H1 (cell line): Measurements from ENCODE around the gene TCFL5. TPM values are rescaled to one million over a fixed set of nuclear protein-coding genes. Genes with fewer than 3 reads are reported as not detected.

ENCODE experiments used
- CTCF ChIA-PET: fragments of 300-600 bp; sonication (Branson Sonifier 250); formaldehyde crosslinking; loops from one replicate; lab custom pipeline; 2021; ENCODE audit not compliant: partially characterized antibody; lab: Charles Lee
- POLR2A ChIA-PET: fragments of 300-600 bp; sonication (Branson Sonifier 250); formaldehyde crosslinking; loops from one replicate; lab custom pipeline; 2021; ENCODE audit warnings: inconsistent platforms; ENCODE audit not compliant: partially characterized antibody; lab: Charles Lee
- DNase-seq, 2 experiments: peaks; one replicate each; pipeline versions ENCODE4 v3.0.0 to v3.0.0-alpha.2; 2010 to 2022; ENCODE audit warnings: low spot score in 2 of 2, low read depth in 1 of 2, mixed read lengths in 1 of 2
- FAIRE-seq: peaks from 2 replicates; lab custom pipeline; 2011; peaks lifted over from hg19 to GRCh38; lab: Jason Lieb, UNC
- H2AFZ ChIP-seq: 2 replicates; pipeline ENCODE4 v1.8.1; 2012; ENCODE audit warnings: low read length, inconsistent platforms
- H2AK5ac ChIP-seq: 2 replicates; pipeline ENCODE4 v1.6.1; 2013; ENCODE audit warnings: low read depth, low read length
- H2BK120ac ChIP-seq: replicated peaks from 2 replicates; pipeline ENCODE3; 2013; ENCODE audit warnings: low read depth, low read length, inconsistent platforms
- H2BK12ac ChIP-seq: 2 replicates; pipeline ENCODE4 v1.6.1; 2013; ENCODE audit warnings: low read depth, low read length
- H2BK15ac ChIP-seq: 2 replicates; pipeline ENCODE4 v1.6.1; 2013; ENCODE audit warnings: low read length
- H2BK20ac ChIP-seq: 2 replicates; pipeline ENCODE4 v1.6.1; 2013; ENCODE audit warnings: low read length
- H2BK5ac ChIP-seq: 2 replicates; pipeline ENCODE4 v1.6.1; 2013; ENCODE audit warnings: low read depth, low read length
- H3K14ac ChIP-seq: 2 replicates; pipeline ENCODE4 v1.6.1; 2013; ENCODE audit warnings: inconsistent platforms; ENCODE audit not compliant: insufficient read length
- H3K18ac ChIP-seq: 2 replicates; pipeline ENCODE4 v1.6.1; 2013; ENCODE audit warnings: low read length; ENCODE audit errors: extremely low read depth
- H3K23ac ChIP-seq: 2 replicates; pipeline ENCODE4 v1.6.1; 2013; ENCODE audit warnings: inconsistent platforms; ENCODE audit not compliant: insufficient read length
- H3K23me2 ChIP-seq: 2 replicates; pipeline ENCODE4 v1.6.1; 2013; ENCODE audit warnings: low read depth, low read length
- H3K27ac ChIP-seq: 2 replicates; pipeline ENCODE4 v1.6.1; 2011; ENCODE audit warnings: low read depth, low read length, inconsistent platforms
- H3K27me3 ChIP-seq, 4 experiments: replicated peaks in 1 of 4; 1 replicate in 1 of 4; 2 replicates in 3 of 4; pipeline versions ENCODE4 v1.6.1 to v1.8.1; 2011 to 2013; ENCODE audit warnings: low read length in 3 of 4, mild to moderate bottlenecking in 3 of 4, inconsistent platforms in 2 of 4, mixed read lengths in 2 of 4, moderate library complexity in 1 of 4; ENCODE audit not compliant: control insufficient read depth in 3 of 4, insufficient read depth in 3 of 4; ENCODE audit errors: extremely low read depth in 1 of 4
- H3K36me3 ChIP-seq, 4 experiments: 2 replicates each; pipeline versions ENCODE4 v1.6.1 to v1.8.1; 2011 to 2013; ENCODE audit warnings: mild to moderate bottlenecking in 4 of 4, low read length in 3 of 4, moderate library complexity in 2 of 4, control low read depth in 1 of 4, inconsistent platforms in 1 of 4; ENCODE audit not compliant: insufficient read depth in 4 of 4, control insufficient read depth in 2 of 4
- H3K4ac ChIP-seq: replicated peaks from 2 replicates; pipeline ENCODE3; 2013; ENCODE audit warnings: low read length, low read depth, mixed read lengths, inconsistent platforms; ENCODE audit not compliant: insufficient read length
- H3K4me1 ChIP-seq, 4 experiments: replicated peaks in 1 of 4; 1 replicate in 1 of 4; 2 replicates in 3 of 4; pipeline versions ENCODE4 v1.6.1 to v1.8.1; 2011 to 2013; ENCODE audit warnings: low read length in 3 of 4, inconsistent platforms in 2 of 4, mixed read lengths in 1 of 4; ENCODE audit not compliant: insufficient read depth in 4 of 4, control insufficient read depth in 3 of 4
- H3K4me2 ChIP-seq, 2 experiments: 2 replicates each; pipeline versions ENCODE4 v1.6.1 to v1.8.1; 2011 to 2013; ENCODE audit warnings: low read depth in 2 of 2, low read length in 2 of 2, control low read depth in 1 of 2, inconsistent platforms in 1 of 2, mild to moderate bottlenecking in 1 of 2; ENCODE audit not compliant: insufficient read depth in 1 of 2
- H3K4me3 ChIP-seq, 4 experiments: fragments of 200-600, 300-600 bp in 1 of 4; sonication (generic), shearing (Covaris generic), sonication (Bioruptor Twin) in 1 of 4; 2 replicates each; pipeline versions ENCODE4 v1.5.1 to v1.8.1; 2011 to 2016; ENCODE audit warnings: low read length in 4 of 4, low read depth in 3 of 4, control low read depth in 2 of 4, inconsistent platforms in 2 of 4, mild to moderate bottlenecking in 2 of 4, mixed read lengths in 1 of 4, moderate library complexity in 1 of 4; ENCODE audit not compliant: insufficient read depth in 2 of 4; ENCODE audit errors: extremely low read depth in 1 of 4
- H3K56ac ChIP-seq: replicated peaks from 2 replicates; pipeline ENCODE3; 2013; ENCODE audit warnings: low read depth, mild to moderate bottlenecking, mixed read lengths, low read length, inconsistent platforms; ENCODE audit not compliant: insufficient read length
- H3K79me1 ChIP-seq: 2 replicates; pipeline ENCODE4 v1.6.1; 2013; ENCODE audit warnings: low read depth, low read length, control low read depth
- H3K79me2 ChIP-seq, 2 experiments: 2 replicates each; pipeline versions ENCODE4 v1.6.1 to v1.8.1; 2012 to 2013; ENCODE audit warnings: low read length in 2 of 2, mild to moderate bottlenecking in 2 of 2, inconsistent platforms in 1 of 2; ENCODE audit not compliant: insufficient read depth in 2 of 2, control insufficient read depth in 1 of 2
- H3K9ac ChIP-seq, 4 experiments: replicated peaks in 1 of 4; 1 replicate in 1 of 4; 2 replicates in 3 of 4; pipeline versions ENCODE4 v1.6.1 to v1.8.1; 2011 to 2013; ENCODE audit warnings: low read depth in 3 of 4, low read length in 3 of 4, control low read depth in 2 of 4, mild to moderate bottlenecking in 2 of 4, moderate library complexity in 2 of 4, inconsistent platforms in 1 of 4; ENCODE audit errors: extremely low read depth in 1 of 4
- H3K9me3 ChIP-seq, 2 experiments: 2 replicates each; pipeline versions ENCODE4 v1.6.1 to v1.8.1; 2012 to 2013; ENCODE audit warnings: mild to moderate bottlenecking in 2 of 2, moderate library complexity in 2 of 2, control low read depth in 1 of 2, inconsistent platforms in 1 of 2, low read depth in 1 of 2, low read length in 1 of 2, mixed read lengths in 1 of 2; ENCODE audit not compliant: insufficient read depth in 2 of 2
- H4K20me1 ChIP-seq, 2 experiments: replicated peaks in 1 of 2; 2 replicates each; pipeline versions ENCODE3 to v1.8.1; 2011 to 2013; ENCODE audit warnings: inconsistent platforms in 2 of 2, low read length in 2 of 2, mild to moderate bottlenecking in 1 of 2; ENCODE audit not compliant: insufficient read depth in 2 of 2, control insufficient read depth in 1 of 2
- H4K5ac ChIP-seq: 2 replicates; pipeline ENCODE4 v1.6.1; 2013; ENCODE audit warnings: low read length, low read depth, mixed read lengths, inconsistent platforms; ENCODE audit not compliant: insufficient read length
- H4K8ac ChIP-seq: 2 replicates; pipeline ENCODE4 v1.8.0; 2013; ENCODE audit warnings: mild to moderate bottlenecking, moderate library complexity, low read length, inconsistent platforms; ENCODE audit not compliant: insufficient read depth; ENCODE audit errors: extremely low read depth
- H4K91ac ChIP-seq: replicated peaks from 2 replicates; pipeline ENCODE3; 2013; ENCODE audit warnings: low read length, mixed read lengths, inconsistent platforms; ENCODE audit not compliant: insufficient read length
- ASH2L ChIP-seq: fragments of 200-600, 300-600 bp; sonication (generic); IDR thresholded peaks from one replicate; pipeline ENCODE4 v1.7.1; 2017; ENCODE audit warnings: low read length
- CHD1 ChIP-seq: IDR thresholded peaks from 2 replicates; pipeline ENCODE4 v1.6.1; 2012; ENCODE audit warnings: low read depth, low read length, improper control_type of control experiment
- POLR2A ChIP-seq, 2 experiments: IDR thresholded peaks; 1 replicate in 1 of 2; 2 replicates in 1 of 2; pipeline ENCODE4 v1.6.1; 2011; ENCODE audit warnings: low read depth in 2 of 2, low read length in 2 of 2, mild to moderate bottlenecking in 2 of 2; ENCODE audit errors: control extremely low read depth in 1 of 2
- RNF2 ChIP-seq: fragments of 200-900, 300-1000 bp; sonication (generic); IDR thresholded peaks from 2 replicates; pipeline ENCODE4 v1.7.1; 2016; ENCODE audit warnings: borderline replicate concordance, low read depth, mild to moderate bottlenecking, antibody characterized with exemption, low read length; ENCODE audit not compliant: poor library complexity, severe bottlenecking; ENCODE audit errors: missing control alignments
- RXRA ChIP-seq: IDR thresholded peaks from 2 replicates; pipeline ENCODE4 v1.6.1; 2011; ENCODE audit warnings: low read depth, mild to moderate bottlenecking, low read length, moderate library complexity; ENCODE audit not compliant: insufficient read depth
- SUZ12 ChIP-seq: fragments of 200-600 bp; sonication (generic); IDR thresholded peaks from 2 replicates; pipeline ENCODE4 v1.6.1; 2012; ENCODE audit warnings: mild to moderate bottlenecking, inconsistent platforms, low read length, moderate library complexity, mixed read lengths
- TAF1 ChIP-seq: IDR thresholded peaks from 2 replicates; pipeline ENCODE4 v1.6.1; 2011; ENCODE audit warnings: mild to moderate bottlenecking, low read depth, low read length
- WGBS, 2 experiments: shearing (Covaris generic) in 1 of 2; methylation state at CpG; one replicate each; pipeline versions ENCODE4 v1.1.6 to v1.1.7; 2013 to 2015; ENCODE audit warnings: low lambda C conversion rate in 2 of 2, mixed read lengths in 2 of 2, inconsistent platforms in 1 of 2, low coverage in 1 of 2, missing lambda C conversion rate in 1 of 2; ENCODE audit not compliant: insufficient replicate concordance in 2 of 2, insufficient coverage in 1 of 2, insufficient read length in 1 of 2; ENCODE audit errors: extremely low coverage in 1 of 2, missing lambda C conversion rate in 1 of 2; 5-methylcytosine and 5-hydroxymethylcytosine counted together
- polyA plus RNA-seq, 7 experiments: library from polyadenylated mRNA; depleted of rRNA in 3 of 7; stranded (reverse) in 5 of 7; unstranded in 2 of 7; fragments of >200 nt in 5 of 7; fragments of 200-250 nt in 2 of 7; gene quantifications; 1 replicate in 5 of 7; 2 replicates in 1 of 7; 4 replicates in 1 of 7; pipeline versions ENCODE4 v1.2.1 to v1.2.3, GENCODE V29; 2011 to 2013; ENCODE audit warnings: missing spikeins in 2 of 7, mixed read lengths in 2 of 7
- total RNA-seq: library from RNA; stranded (reverse); fragmentation: NEBNext Ultra II Directional; extraction: Animal tissue kit (Norgen Biotek cat#: 25700); gene quantifications from 2 replicates; pipeline ENCODE4 v1.2.1, GENCODE V29; 2021

TCFL5 gene
- total and polyA plus RNA-seq, 2 of the 8 experiments (the other 6 are each of a cell fraction or from before 2014, with no cell fraction given) = 6.2 to 15.0 TPM

DNA sequence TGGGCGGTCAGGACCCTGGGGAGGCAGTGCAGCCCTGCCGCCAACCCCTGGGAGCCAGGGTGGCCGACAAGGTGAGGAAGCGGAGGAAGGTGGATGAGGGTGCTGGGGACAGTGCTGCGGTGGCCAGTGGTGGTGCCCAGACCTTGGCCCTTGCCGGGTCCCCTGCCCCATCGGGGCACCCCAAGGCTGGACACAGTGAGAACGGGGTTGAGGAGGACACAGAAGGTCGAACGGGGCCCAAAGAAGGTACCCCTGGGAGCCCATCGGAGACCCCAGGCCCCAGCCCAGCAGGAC lies 48.8 kb downstream of the TCFL5 start:
- Histone ChIP-seq H3K9ac (no peak overlapping the region), H2BK12ac (no peak overlapping the region), H3K4me3 (no peak overlapping the region), H3K18ac (no peak overlapping the region), H3K4me1 (peaks cover 0 to 15% (median 10%) of the 10 kb centered on the region in 4 experiments; a peak in 5 of 7 replicates), H4K20me1 (peaks cover 0 to 7% of the 10 kb centered on the region in 2 experiments), H3K56ac (no peak overlapping the region), H3K36me3 (peaks cover 0 to 19% (median 8%) of the 10 kb centered on the region in 4 experiments; a peak in 4 of 8 replicates), H2BK15ac (no peak overlapping the region), H3K14ac (no peak overlapping the region), H3K27ac (no peak overlapping the region), H4K91ac (no peak overlapping the region), H3K9me3 (no peaks in the 10 kb centered on the region), H3K4ac (no peak overlapping the region), H3K23ac (no peak overlapping the region), H3K4me2 (no peak overlapping the region), H4K5ac (no peak overlapping the region), H2BK5ac (no peak overlapping the region), H3K27me3 (peaks cover 0 to 8% (median 2%) of the 10 kb centered on the region in 4 experiments; a peak in 2 of 7 replicates), H2BK20ac (no peak overlapping the region), H2AFZ (no peak overlapping the region), H3K79me2 (no peaks in the 10 kb centered on the region), H3K79me1 (no peaks in the 10 kb centered on the region), H3K23me2 (peaks cover 13% of the 10 kb centered on the region), H2BK120ac (no peak overlapping the region), H4K8ac (no peak overlapping the region), H2AK5ac (no peak overlapping the region)
- CTCF ChIA-PET = no interaction called here
- WGBS, 2 experiments = 98% methylated on average over 11 of the region's 11 CpGs; no CpG with 5 or more reads in 1 of the 2 experiments
- FAIRE-seq = no peak
- POLR2A ChIA-PET = no interaction called here
- TF ChIP-seq CHD1 = no peak
- TF ChIP-seq TAF1 = no peak
- no peak for TF ChIP-seq POLR2A (IDR thresholded peaks at IDR 0.05; ENCODE audit: control extremely low read depth in 1 of 2, low read depth in 2 of 2, low read length in 2 of 2)
- no peak for TF ChIP-seq SUZ12
- TF ChIP-seq ASH2L = no peak
- TF ChIP-seq RXRA = no peak
- no peak for TF ChIP-seq RNF2
- DNase-seq = no peak
